C4-2B (cell line): ENCODE measurements around the gene ZDHHC24.

Source experiments
- H3K27ac ChIP-seq: fragments of 450-650 bp; 2 replicates; pipeline ENCODE4 v1.5.1; 2017
- ZFX ChIP-seq: fragments of 450-650 bp; IDR thresholded peaks from 2 replicates; pipeline ENCODE4 v1.6.1; 2017
- TF ChIP-seq, protein P1 (sequence below): fragments of 450-650 bp; conservative IDR thresholded peaks from 2 replicates; pipeline ENCODE4 v1.5.1; 2017; ENCODE audit warnings: mild to moderate bottlenecking

ZDHHC24 gene

DNA sequence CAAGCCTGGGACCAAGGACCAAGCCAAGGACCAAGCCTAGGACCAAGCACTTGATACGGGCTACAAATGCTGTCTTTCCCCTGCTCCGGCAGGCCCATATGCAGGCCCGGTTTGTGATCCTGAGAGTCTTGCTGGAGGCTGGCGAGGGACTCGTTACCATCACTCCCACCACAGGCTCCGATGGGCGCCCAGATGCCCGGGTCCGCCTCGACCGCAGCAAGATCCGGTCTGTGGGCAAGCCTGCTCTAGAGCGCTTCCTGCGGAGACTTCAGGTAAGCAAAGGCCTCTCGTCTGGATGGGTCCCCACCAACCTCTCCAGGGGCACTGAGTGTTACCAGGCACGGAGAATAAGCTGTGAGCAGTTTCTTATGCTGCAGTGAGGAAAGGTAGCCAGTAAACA lies 48.6 kb downstream of the ZDHHC24 start:
- no peak overlapping the region for H3K27ac ChIP-seq
- TF ChIP-seq, protein P1, sequence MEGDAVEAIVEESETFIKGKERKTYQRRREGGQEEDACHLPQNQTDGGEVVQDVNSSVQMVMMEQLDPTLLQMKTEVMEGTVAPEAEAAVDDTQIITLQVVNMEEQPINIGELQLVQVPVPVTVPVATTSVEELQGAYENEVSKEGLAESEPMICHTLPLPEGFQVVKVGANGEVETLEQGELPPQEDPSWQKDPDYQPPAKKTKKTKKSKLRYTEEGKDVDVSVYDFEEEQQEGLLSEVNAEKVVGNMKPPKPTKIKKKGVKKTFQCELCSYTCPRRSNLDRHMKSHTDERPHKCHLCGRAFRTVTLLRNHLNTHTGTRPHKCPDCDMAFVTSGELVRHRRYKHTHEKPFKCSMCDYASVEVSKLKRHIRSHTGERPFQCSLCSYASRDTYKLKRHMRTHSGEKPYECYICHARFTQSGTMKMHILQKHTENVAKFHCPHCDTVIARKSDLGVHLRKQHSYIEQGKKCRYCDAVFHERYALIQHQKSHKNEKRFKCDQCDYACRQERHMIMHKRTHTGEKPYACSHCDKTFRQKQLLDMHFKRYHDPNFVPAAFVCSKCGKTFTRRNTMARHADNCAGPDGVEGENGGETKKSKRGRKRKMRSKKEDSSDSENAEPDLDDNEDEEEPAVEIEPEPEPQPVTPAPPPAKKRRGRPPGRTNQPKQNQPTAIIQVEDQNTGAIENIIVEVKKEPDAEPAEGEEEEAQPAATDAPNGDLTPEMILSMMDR, result no peak
- TF ChIP-seq ZFX, result no peak

DNA sequence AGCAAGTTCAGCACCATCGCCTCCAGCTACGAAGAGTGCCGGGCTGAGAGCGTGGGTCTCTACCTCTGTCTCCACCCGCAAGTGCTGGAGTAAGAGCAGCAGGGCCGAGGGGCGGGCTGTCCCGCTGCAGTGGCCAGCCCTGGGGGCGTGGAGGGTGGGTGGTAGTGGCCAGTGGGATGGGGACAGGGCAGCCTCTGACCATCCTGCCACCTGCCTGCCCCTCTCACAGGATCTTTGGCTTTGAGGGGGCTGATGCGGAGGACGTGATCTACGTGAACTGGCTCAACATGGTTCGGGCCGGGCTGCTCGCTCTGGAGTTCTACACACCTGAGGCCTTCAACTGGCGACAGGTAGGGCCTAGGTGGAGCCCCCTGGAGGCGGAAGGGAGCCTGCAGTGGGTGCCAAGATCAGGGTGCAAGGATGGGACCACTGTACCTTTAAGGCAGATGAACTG lies 50.4 kb downstream of the ZDHHC24 start:
- no peak overlapping the region for H3K27ac ChIP-seq
- TF ChIP-seq ZFX, result no peak
- TF ChIP-seq, protein P1, result no peak; the same call in 1 of the 2 replicates

DNA sequence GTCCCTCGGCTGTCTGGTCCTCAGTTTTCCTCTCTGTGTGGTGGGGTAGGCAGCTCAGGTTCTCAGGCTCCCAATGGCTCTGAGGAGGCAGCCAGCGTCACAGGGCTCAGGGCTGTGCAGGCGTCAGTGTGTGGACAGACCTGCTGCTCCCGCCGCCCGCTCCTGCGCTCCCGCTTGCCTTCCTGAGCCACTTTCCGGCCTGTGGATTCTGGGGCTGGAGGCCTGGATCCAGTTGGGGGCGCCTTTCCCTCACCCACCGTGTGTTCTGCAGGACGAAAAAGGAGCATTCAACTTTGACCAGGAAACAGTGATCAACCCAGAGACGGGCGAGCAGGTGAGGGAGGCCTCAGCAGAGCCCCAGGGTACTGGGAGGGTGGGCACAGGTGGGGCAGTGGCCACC lies 50.9 kb downstream of the ZDHHC24 start:
- TF ChIP-seq, protein P1, result no peak
- no peak for TF ChIP-seq ZFX
- H3K27ac ChIP-seq, result no peak overlapping the region

DNA sequence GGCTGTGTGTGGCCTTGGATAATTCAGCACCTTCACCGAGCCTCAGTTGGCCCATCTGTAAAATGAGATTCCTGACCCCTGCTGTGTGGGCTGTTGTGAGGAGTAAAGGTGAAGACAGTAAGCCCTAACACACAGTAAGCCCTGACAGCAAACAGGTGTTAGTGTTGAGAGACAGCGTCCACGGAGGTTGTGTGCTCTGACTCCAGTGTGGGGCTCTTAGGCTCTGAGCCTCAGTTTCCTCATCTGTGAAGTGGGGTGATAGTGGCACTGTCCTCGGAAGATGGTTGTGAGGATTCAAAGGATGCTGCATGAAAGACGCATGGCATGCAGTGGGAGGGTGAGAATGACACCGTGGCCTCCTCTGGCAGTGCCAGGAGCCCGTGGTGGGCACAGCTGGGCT lies 51.4 kb downstream of the ZDHHC24 start:
- no peak for TF ChIP-seq ZFX
- TF ChIP-seq, protein P1, result no peak
- H3K27ac ChIP-seq, result no peak overlapping the region

DNA sequence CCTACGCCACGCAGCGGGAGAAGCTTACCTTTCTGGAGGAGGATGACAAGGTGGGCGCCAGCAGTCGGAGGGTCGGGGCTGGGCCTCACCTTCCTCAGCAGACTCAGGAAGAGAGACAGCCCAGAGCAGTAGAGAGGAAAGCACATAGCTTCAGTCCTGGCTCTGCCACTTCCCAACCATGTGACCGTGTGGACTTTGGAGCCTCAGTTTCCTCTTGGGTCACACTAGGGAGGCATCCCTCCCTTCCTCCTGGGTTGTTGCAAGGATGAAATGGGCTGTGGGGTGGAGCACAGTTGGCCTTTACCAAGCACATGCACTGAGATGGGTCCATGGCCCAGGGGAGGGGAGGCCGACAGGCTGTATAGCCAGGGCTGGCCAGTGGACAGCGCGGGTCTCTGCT lies 52.7 kb downstream of the ZDHHC24 start:
- no peak for TF ChIP-seq ZFX
- TF ChIP-seq, protein P1, result no peak
- no peak overlapping the region for H3K27ac ChIP-seq

DNA sequence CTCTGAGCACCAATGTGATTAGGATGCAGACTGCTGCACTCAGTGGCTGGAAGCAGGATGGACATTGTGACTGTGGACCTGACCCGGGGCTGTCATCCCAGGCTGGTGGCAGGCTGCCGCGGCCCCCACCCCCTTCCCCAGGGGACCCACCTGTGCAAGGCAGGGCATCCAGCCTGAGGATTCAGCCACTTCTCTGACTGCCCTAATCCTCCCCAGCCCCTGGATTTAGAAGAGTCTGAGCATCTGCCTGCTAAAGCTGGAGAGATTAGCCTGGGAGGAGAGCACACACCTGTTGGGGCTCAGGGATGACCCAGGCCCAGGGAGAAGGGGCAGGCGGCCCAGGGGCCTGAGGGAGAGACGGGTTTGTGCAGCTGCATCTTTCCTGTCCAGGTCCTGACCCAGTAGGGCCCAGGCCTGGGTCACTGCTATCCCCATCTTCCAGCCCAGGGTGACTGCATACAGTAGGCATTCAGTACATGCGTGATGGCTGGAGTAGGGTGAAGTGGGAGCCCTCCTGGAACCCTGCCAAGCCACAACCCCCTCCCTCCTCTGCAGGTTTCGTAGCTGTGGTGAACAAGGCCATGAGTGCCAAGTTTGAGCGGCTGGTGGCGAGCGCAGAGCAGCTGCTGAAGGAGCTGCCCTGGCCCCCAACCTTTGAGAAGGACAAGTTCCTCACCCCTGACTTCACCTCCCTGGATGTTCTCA lies 53.5 kb downstream of the ZDHHC24 start:
- H3K27ac ChIP-seq, result no peak overlapping the region
- TF ChIP-seq, protein P1, result no peak
- no peak for TF ChIP-seq ZFX

DNA sequence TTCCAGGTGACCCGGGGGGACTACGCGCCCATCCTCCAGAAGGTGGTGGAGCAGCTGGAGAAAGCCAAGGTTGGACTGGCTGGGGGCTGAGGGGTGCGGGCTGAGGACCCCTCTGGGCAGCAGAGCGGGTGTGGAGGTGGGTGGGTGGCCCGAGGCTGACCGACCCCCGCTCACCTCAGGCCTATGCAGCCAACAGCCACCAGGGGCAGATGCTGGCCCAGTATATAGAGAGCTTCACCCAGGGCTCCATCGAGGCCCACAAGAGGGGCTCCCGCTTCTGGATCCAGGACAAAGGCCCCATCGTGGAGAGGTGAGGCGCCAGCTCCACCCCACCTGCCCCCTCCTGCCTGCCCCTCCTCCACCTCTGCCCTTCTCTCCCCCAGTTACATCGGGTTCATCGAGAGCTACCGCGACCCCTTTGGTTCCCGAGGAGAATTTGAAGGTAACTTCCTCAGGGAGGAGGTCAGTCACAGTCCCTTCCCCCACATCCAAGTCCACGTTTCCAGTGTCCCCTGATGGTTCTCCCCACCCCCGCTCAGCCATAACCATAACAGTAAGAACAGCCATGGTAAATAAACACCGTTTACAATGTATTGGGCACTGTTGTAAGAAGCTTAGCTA lies 54.4 kb downstream of the ZDHHC24 start:
- no peak for TF ChIP-seq ZFX
- TF ChIP-seq, protein P1, result no peak; the same call in 1 of the 2 replicates

More for the DNA sequence above, 54.4 kb downstream of the ZDHHC24 start:
- no peak overlapping the region for H3K27ac ChIP-seq
